Mesothelial cell of epicardium (in vitro differentiated cells): ENCODE data around the gene TLCD3B. TPM values are rescaled to one million over a fixed set of nuclear protein-coding genes. Genes with fewer than 3 reads are reported as not detected.

ENCODE experiments used
- DNase-seq, 2 experiments: peaks; one replicate each; pipeline ENCODE4 v3.0.0; 2021; ENCODE audit warnings: low spot score in 2 of 2; ENCODE audit not compliant: unreplicated experiment in 2 of 2
- H3K27ac Mint-ChIP-seq: 2 replicates; pipeline ENCODE4 v1.8.0; 2021; ENCODE audit warnings: mixed read lengths
- H3K27me3 Mint-ChIP-seq: 2 replicates; pipeline ENCODE4 v1.8.0; 2021; ENCODE audit warnings: low read depth, mixed read lengths
- H3K36me3 Mint-ChIP-seq: 2 replicates; pipeline ENCODE4 v1.8.0; 2021; ENCODE audit warnings: mixed read lengths
- H3K4me1 Mint-ChIP-seq: 2 replicates; pipeline ENCODE4 v1.8.0; 2021; ENCODE audit warnings: mixed read lengths
- H3K4me3 Mint-ChIP-seq: 2 replicates; pipeline ENCODE4 v1.8.0; 2021; ENCODE audit warnings: mild to moderate bottlenecking, moderate library complexity, mixed read lengths
- H3K9me3 Mint-ChIP-seq: 2 replicates; pipeline ENCODE4 v1.8.0; 2021; ENCODE audit warnings: mixed read lengths
- total RNA-seq: library from RNA; stranded (reverse); gene quantifications from 3 replicates; pipeline ENCODE4 v1.2.1, GENCODE V29; 2021
- TF ChIP-seq, protein P1 (sequence below): fragments of 200-600 bp; sonication (generic); IDR thresholded peaks from one replicate; pipeline ENCODE4 v1.5.0; 2021; ENCODE audit warnings: antibody characterized with exemption; ENCODE audit not compliant: unreplicated experiment

Gene TLCD3B
- total RNA-seq: 0.55 to 1.1 TPM (median 0.72 TPM) in 3 replicates

- peaks cover 93% of the 10 kb centered on the region for H3K27me3 Mint-ChIP-seq
- H3K36me3 Mint-ChIP-seq: no peaks in the 10 kb centered on the region
- TF ChIP-seq, protein P1, sequence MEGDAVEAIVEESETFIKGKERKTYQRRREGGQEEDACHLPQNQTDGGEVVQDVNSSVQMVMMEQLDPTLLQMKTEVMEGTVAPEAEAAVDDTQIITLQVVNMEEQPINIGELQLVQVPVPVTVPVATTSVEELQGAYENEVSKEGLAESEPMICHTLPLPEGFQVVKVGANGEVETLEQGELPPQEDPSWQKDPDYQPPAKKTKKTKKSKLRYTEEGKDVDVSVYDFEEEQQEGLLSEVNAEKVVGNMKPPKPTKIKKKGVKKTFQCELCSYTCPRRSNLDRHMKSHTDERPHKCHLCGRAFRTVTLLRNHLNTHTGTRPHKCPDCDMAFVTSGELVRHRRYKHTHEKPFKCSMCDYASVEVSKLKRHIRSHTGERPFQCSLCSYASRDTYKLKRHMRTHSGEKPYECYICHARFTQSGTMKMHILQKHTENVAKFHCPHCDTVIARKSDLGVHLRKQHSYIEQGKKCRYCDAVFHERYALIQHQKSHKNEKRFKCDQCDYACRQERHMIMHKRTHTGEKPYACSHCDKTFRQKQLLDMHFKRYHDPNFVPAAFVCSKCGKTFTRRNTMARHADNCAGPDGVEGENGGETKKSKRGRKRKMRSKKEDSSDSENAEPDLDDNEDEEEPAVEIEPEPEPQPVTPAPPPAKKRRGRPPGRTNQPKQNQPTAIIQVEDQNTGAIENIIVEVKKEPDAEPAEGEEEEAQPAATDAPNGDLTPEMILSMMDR: no peak
- H3K4me3 Mint-ChIP-seq: peak within 1 kb of the TSS; percentile 60
- H3K9me3 Mint-ChIP-seq: no peaks in the 10 kb centered on the region
- H3K27ac Mint-ChIP-seq: no peak within 1 kb of the TSS
- peaks cover 9% of the 10 kb centered on the region for H3K4me1 Mint-ChIP-seq
- DNase-seq: no peak
Measured at GRCh38 chr16:30030841-30031413, at the start of gene TLCD3B. TLCD3B (minus strand) TSS chr16:30031271; CDS start chr16:30030527, 744 bp downstream.

DNA sequence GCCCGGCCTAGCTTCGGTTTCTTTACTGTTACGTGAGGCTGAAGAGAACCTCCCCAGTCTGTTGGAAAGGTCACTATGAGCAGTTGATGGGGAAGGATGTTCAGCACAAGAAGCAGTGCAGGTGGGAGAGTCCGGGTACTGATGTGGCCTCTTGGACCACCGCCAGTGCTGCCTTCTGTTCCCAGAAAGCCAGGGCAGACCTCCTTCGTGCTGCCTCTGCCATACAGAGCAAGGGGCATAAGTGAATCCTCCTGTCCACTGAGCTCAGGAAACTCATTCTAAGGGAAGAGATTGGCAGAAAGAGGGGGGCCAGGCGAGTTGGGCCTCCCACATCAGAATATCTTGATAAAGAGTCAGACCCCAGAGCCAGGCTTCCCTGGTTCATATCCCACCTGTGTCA lies 48.4 kb upstream of the TLCD3B start:
- TF ChIP-seq, protein P1: no peak
- no peaks in the 10 kb centered on the region for H3K27me3 Mint-ChIP-seq
- H3K4me1 Mint-ChIP-seq: peaks cover 22% of the 10 kb centered on the region
- no peak overlapping the region for H3K27ac Mint-ChIP-seq
- no peak overlapping the region for H3K4me3 Mint-ChIP-seq
- no peaks in the 10 kb centered on the region for H3K9me3 Mint-ChIP-seq
- DNase-seq: no peak
- H3K36me3 Mint-ChIP-seq: peaks cover 22% of the 10 kb centered on the region

DNA sequence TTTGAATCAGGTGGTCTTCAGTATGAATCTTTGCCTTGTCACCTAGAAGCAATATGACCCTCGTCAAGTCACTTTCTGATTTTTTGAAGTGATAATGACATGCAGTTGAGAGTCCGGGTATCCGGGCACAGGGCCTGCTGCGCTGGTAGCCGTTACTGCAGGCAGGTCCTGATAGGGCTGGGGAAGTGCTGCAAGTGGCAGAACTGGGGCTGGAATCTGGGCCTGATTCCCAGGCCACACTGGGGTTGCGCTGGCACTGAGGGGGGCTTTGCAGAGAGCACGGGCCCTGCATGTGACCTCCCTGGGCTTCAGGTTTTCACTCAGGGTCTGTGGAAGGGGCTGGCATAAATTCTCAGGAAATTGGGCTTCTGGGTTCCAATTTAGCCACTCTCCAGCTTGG lies 47.7 kb upstream of the TLCD3B start:
- H3K27me3 Mint-ChIP-seq: no peaks in the 10 kb centered on the region
- no peak overlapping the region for H3K4me3 Mint-ChIP-seq
- no peak overlapping the region for H3K27ac Mint-ChIP-seq
- peaks cover 22% of the 10 kb centered on the region for H3K36me3 Mint-ChIP-seq
- DNase-seq: no peak
- no peaks in the 10 kb centered on the region for H3K9me3 Mint-ChIP-seq
- peaks cover 22% of the 10 kb centered on the region for H3K4me1 Mint-ChIP-seq
- TF ChIP-seq, protein P1: no peak

GRCh38 chr16:30077656-30078055 lies 46.6 kb upstream of the TLCD3B start:
- TF ChIP-seq, protein P1: no peak
- H3K36me3 Mint-ChIP-seq: peaks cover 16% of the 10 kb centered on the region
- H3K27me3 Mint-ChIP-seq: no peaks in the 10 kb centered on the region
- H3K9me3 Mint-ChIP-seq: no peaks in the 10 kb centered on the region
- peaks cover 22% of the 10 kb centered on the region for H3K4me1 Mint-ChIP-seq
- no peak for DNase-seq
- H3K27ac Mint-ChIP-seq: peak overlapping the region; percentile 63
- peak overlapping the region; percentile 93 for H3K4me3 Mint-ChIP-seq

- TF ChIP-seq, protein P1: no peak
- Mint-ChIP-seq H3K4me1 (peaks cover 22% of the 10 kb centered on the region), H3K27ac (peak overlapping the region; percentile 82), H3K9me3 (no peaks in the 10 kb centered on the region), H3K36me3 (peaks cover 16% of the 10 kb centered on the region), H3K4me3 (peak overlapping the region; percentile 93), H3K27me3 (no peaks in the 10 kb centered on the region)
- DNase-seq: no peak
Measured at GRCh38 chr16:30076276-30076791, 45.3 kb upstream of the TLCD3B start.
